ENCODE measurements around the gene HS1BP3.

Gene HS1BP3

GRCh38 chr2:20615068-20615465 is 35.8 kb downstream of the HS1BP3 start:
- DNase-seq (ENCODE audit: low read depth), result no peak
- TF ChIP-seq POLR2A (IDR thresholded peaks at IDR 0.05; ENCODE audit: extremely low read depth, insufficient read length) (no peak), CTCF (IDR thresholded peaks at IDR 0.05; ENCODE audit: low read depth, low read length) (no peak), MAX (IDR thresholded peaks at IDR 0.05; ENCODE audit: low read depth, low read length) (no peak), MYC (IDR thresholded peaks at IDR 0.05; ENCODE audit: low read depth, low read length) (no peak)
- no peak overlapping the region for H3K4me3 ChIP-seq (ENCODE audit: low read depth, low read length)

GRCh38 chr2:20614201-20615067 is 36.5 kb downstream of the HS1BP3 start:
- TF ChIP-seq MAX (IDR thresholded peaks at IDR 0.05; ENCODE audit: low read depth, low read length), result no peak
- no peak for TF ChIP-seq POLR2A (IDR thresholded peaks at IDR 0.05; ENCODE audit: extremely low read depth, insufficient read length)
- TF ChIP-seq CTCF (IDR thresholded peaks at IDR 0.05; ENCODE audit: low read depth, low read length), result no peak
- TF ChIP-seq MYC (IDR thresholded peaks at IDR 0.05; ENCODE audit: low read depth, low read length), result no peak
- DNase-seq (ENCODE audit: low read depth), result peak; percentile 31
- no peak overlapping the region for H3K4me3 ChIP-seq (ENCODE audit: low read depth, low read length)

- no peak for TF ChIP-seq CTCF (IDR thresholded peaks at IDR 0.05; ENCODE audit: low read depth, low read length)
- TF ChIP-seq MYC (IDR thresholded peaks at IDR 0.05; ENCODE audit: low read depth, low read length), result no peak
- TF ChIP-seq POLR2A (IDR thresholded peaks at IDR 0.05; ENCODE audit: extremely low read depth, insufficient read length), result no peak
- no peak for TF ChIP-seq MAX (IDR thresholded peaks at IDR 0.05; ENCODE audit: low read depth, low read length)
- DNase-seq (ENCODE audit: low read depth), result no peak
These were observed 37.7 kb downstream of the HS1BP3 start for GRCh38 chr2:20612925-20613916.

GRCh38 chr2:20611844-20612356 is 39.0 kb downstream of the HS1BP3 start:
- DNase-seq (ENCODE audit: low read depth), result no peak
- TF ChIP-seq MAX (IDR thresholded peaks at IDR 0.05; ENCODE audit: low read depth, low read length), result no peak
- no peak for TF ChIP-seq MYC (IDR thresholded peaks at IDR 0.05; ENCODE audit: low read depth, low read length)
- no peak for TF ChIP-seq POLR2A (IDR thresholded peaks at IDR 0.05; ENCODE audit: extremely low read depth, insufficient read length)
- TF ChIP-seq CTCF (IDR thresholded peaks at IDR 0.05; ENCODE audit: low read depth, low read length), result no peak
- no peak overlapping the region for H3K4me3 ChIP-seq (ENCODE audit: low read depth, low read length)

More at GRCh38 chr2:20612925-20613916, 37.7 kb downstream of the HS1BP3 start:
- no peak overlapping the region for H3K4me3 ChIP-seq (ENCODE audit: low read depth, low read length)

GRCh38 chr2:20611077-20611843 is 39.6 kb downstream of the HS1BP3 start:
- DNase-seq (ENCODE audit: low read depth), result no peak
- TF ChIP-seq CTCF (IDR thresholded peaks at IDR 0.05; ENCODE audit: low read depth, low read length) (no peak), MAX (IDR thresholded peaks at IDR 0.05; ENCODE audit: low read depth, low read length) (no peak), POLR2A (IDR thresholded peaks at IDR 0.05; ENCODE audit: extremely low read depth, insufficient read length) (no peak), MYC (IDR thresholded peaks at IDR 0.05; ENCODE audit: low read depth, low read length) (no peak)
- H3K4me3 ChIP-seq (ENCODE audit: low read depth, low read length), result no peak overlapping the region

All from NB4 (cell line).